MCF 10A (cell line): ENCODE measurements around the gene PPP2R2C. TPM values are rescaled to one million over a fixed set of nuclear protein-coding genes. Genes with fewer than 3 reads are reported as not detected.

Experiments
- BruUV-seq: library from RNA; stranded (reverse); fragments of 400-500 nt; replicated peaks from 2 replicates; lab custom pipeline; 2021; lab: Mats Ljungman, UMichigan
- CTCF ChIA-PET: fragments of 300-600 bp; sonication (Branson Sonifier 250); formaldehyde crosslinking; extraction: SDS; loops from one replicate; lab custom pipeline; 2021; ENCODE audit warnings: antibody characterized with exemption, inconsistent platforms; lab: Yijun Ruan, JAX
- POLR2A ChIA-PET: fragments of 300-600, 350-650 bp; sonication (Branson Sonifier 250); formaldehyde crosslinking; extraction: SDS; loops from one replicate; lab custom pipeline; 2020; ENCODE audit warnings: antibody characterized with exemption, inconsistent platforms; lab: Yijun Ruan, JAX
- DNase-seq: peaks from one replicate; pipeline ENCODE4 v3.0.0-alpha.2; 2018; ENCODE audit not compliant: unreplicated experiment
- H3K27ac Mint-ChIP-seq: one replicate; pipeline ENCODE4 v1.8.0; 2022; ENCODE audit warnings: mild to moderate bottlenecking, low read depth, mixed read lengths; ENCODE audit not compliant: unreplicated experiment
- H3K27me3 Mint-ChIP-seq: one replicate; pipeline ENCODE4 v1.8.0; 2022; ENCODE audit warnings: mixed read lengths; ENCODE audit not compliant: insufficient read depth, unreplicated experiment
- H3K36me3 Mint-ChIP-seq: one replicate; pipeline ENCODE4 v1.8.0; 2022; ENCODE audit warnings: mild to moderate bottlenecking, moderate library complexity, mixed read lengths; ENCODE audit not compliant: insufficient read depth, unreplicated experiment
- H3K4me1 Mint-ChIP-seq: one replicate; pipeline ENCODE4 v1.8.0; 2022; ENCODE audit warnings: mixed read lengths; ENCODE audit not compliant: insufficient read depth, unreplicated experiment
- H3K4me3 Mint-ChIP-seq: one replicate; pipeline ENCODE4 v1.8.0; 2022; ENCODE audit warnings: mild to moderate bottlenecking, moderate library complexity, mixed read lengths; ENCODE audit not compliant: unreplicated experiment
- H3K9me3 Mint-ChIP-seq: one replicate; pipeline ENCODE4 v1.8.0; 2022; ENCODE audit warnings: mixed read lengths; ENCODE audit not compliant: unreplicated experiment
- CTCF ChIP-seq: fragments of 200-600 bp; IDR thresholded peaks from one replicate; pipeline ENCODE4 v1.8.0; 2022; ENCODE audit warnings: antibody characterized with exemption, mild to moderate bottlenecking; ENCODE audit not compliant: unreplicated experiment
- intact Hi-C: fragments of 100-400 bp; cut with micrococcal nuclease; formaldehyde crosslinking; loops from 2 replicates; pipeline ENCODE4 v1.14.1; 2022
- total RNA-seq: library from RNA; stranded (reverse); gene quantifications from 2 replicates; pipeline ENCODE4 v1.2.3, GENCODE V29; 2022

Gene PPP2R2C
- total RNA-seq, 1 experiment from 2014 or later, result 3.6 TPM

- TF ChIP-seq CTCF, result no peak
- intact Hi-C loops, result no loop called here
- Mint-ChIP-seq H3K9me3 (no peaks in the 10 kb centered on the region), H3K4me1 (no peaks in the 10 kb centered on the region), H3K36me3 (no peaks in the 10 kb centered on the region), H3K27ac (no peak overlapping the region), H3K27me3 (no peaks in the 10 kb centered on the region), H3K4me3 (no peak overlapping the region)
- BruUV-seq, result no TSS peak
- POLR2A ChIA-PET, result no interaction called here
- DNase-seq, result no peak
- CTCF ChIA-PET, result no interaction called here
Measured at GRCh38 chr4:6449746-6450369, 22.6 kb downstream of the PPP2R2C start.

GRCh38 chr4:6449335-6449734 is 23.1 kb downstream of the PPP2R2C start:
- Mint-ChIP-seq H3K36me3 (no peaks in the 10 kb centered on the region), H3K4me1 (no peaks in the 10 kb centered on the region), H3K9me3 (no peaks in the 10 kb centered on the region), H3K4me3 (no peak overlapping the region), H3K27me3 (no peaks in the 10 kb centered on the region), H3K27ac (no peak overlapping the region)
- BruUV-seq, result no TSS peak
- intact Hi-C loops, result no loop called here
- CTCF ChIA-PET, result no interaction called here
- DNase-seq, result no peak
- TF ChIP-seq CTCF, result no peak
- POLR2A ChIA-PET, result no interaction called here

GRCh38 chr4:6448476-6449170 is 23.8 kb downstream of the PPP2R2C start:
- BruUV-seq, result no TSS peak
- Mint-ChIP-seq H3K4me3 (no peak overlapping the region), H3K27ac (no peak overlapping the region), H3K9me3 (no peaks in the 10 kb centered on the region), H3K27me3 (no peaks in the 10 kb centered on the region), H3K36me3 (no peaks in the 10 kb centered on the region), H3K4me1 (no peaks in the 10 kb centered on the region)
- intact Hi-C loops, result no loop called here
- ChIA-PET POLR2A (no interaction called here), CTCF (no interaction called here)
- DNase-seq, result no peak
- TF ChIP-seq CTCF, result no peak

- DNase-seq, result no peak
- H3K4me3 Mint-ChIP-seq, result no peak overlapping the region
- intact Hi-C loops, result no loop called here
- ChIA-PET CTCF (no interaction called here), POLR2A (no interaction called here)
- no peaks in the 10 kb centered on the region for H3K36me3 Mint-ChIP-seq
- H3K4me1 Mint-ChIP-seq, result no peaks in the 10 kb centered on the region
- TF ChIP-seq CTCF, result no peak
- H3K27ac Mint-ChIP-seq, result no peak overlapping the region
- H3K27me3 Mint-ChIP-seq, result no peaks in the 10 kb centered on the region
- no peaks in the 10 kb centered on the region for H3K9me3 Mint-ChIP-seq
- no TSS peak for BruUV-seq
Measured at GRCh38 chr4:6447672-6448171, 24.7 kb downstream of the PPP2R2C start.
